Measurements from ENCODE around the gene SETD6.

SETD6 gene

DNA sequence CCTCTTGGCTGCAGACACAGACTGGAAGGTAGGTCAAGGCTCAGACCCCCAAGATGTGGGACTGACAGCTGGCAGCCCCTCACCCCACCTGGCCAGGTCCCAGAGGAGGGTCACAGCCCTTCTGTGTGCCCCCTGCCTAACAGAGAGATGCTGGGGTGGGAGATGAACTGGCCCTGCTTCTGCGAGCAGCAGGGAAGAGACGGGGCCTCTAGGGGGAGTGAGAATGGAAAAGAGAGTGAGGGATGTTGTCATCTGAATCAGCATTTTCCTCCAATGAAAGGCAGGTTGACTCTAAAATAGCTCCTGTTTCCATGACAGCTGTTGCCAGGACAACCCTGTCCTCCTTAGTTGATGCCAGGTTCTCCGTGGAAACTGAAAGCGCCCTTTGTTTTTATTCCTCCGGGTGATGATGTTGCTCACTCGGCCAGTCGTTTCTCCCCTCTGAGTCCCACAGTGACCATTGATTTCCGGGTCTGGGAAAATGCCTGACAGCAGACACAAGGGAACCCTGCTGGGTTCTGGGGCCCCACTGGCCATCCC is 20.3 kb upstream of the SETD6 start:
- peak; percentile 86 for DNase-seq

- no peak for DNase-seq
Observed at GRCh38 chr16:58495521-58496331, 19.6 kb upstream of the SETD6 start.

GRCh38 chr16:58497468-58497867 is 17.8 kb upstream of the SETD6 start:
- no peak for DNase-seq

GRCh38 chr16:58497935-58498334 is 17.4 kb upstream of the SETD6 start:
- no peak for DNase-seq

GRCh38 chr16:58498341-58499091 is 16.8 kb upstream of the SETD6 start:
- no peak for DNase-seq

- DNase-seq = no peak
Observed at GRCh38 chr16:58499092-58499511, 16.2 kb upstream of the SETD6 start.

- DNase-seq = peak; percentile 53
Observed at GRCh38 chr16:58499615-58500351, 15.5 kb upstream of the SETD6 start, which contains the start of gene NDRG4. NDRG4 (plus strand) TSS chr16:58500143; CDS start chr16:58500249, 106 bp downstream.

DNA sequence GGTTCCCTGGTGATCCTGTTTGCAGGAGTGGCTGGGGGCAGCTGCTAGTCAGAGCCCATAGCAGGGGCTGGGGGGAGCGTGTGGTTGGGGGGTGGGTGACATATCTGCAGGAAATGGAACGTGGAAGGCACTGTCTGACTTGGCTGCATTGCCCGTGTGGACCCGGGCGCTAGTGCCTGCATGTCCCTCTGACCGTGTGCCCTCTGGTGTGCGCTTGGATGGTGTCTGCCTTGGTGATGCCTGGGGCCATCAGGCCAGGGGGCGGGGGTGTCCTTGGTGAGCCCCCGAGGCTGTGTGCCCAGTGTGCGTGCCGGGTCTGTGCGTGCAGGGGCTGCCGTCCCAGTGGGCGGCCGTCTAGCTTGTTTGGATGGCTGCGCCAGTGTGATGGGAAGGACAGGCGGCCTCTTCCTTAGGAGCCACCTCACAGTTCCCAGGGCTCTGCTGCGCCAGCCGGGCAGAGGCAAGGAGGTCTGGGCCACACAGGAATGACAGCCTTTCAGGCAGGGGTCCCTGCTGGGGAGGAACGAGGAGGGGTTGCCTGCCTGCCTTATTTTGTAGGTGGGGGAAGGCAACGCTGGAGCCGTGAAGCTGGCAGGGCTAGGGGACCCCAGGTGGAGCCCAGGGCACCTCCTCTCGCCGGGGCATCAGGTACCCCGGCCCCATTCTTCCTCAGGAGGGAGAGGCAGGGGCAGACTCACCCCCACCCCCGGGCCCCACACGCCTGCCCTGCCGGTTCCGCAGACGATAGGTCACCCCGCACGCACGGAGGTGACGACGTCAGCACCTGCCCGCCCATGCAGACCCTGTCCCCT is 14.7 kb upstream of the SETD6 start:
- no peak for DNase-seq

DNA sequence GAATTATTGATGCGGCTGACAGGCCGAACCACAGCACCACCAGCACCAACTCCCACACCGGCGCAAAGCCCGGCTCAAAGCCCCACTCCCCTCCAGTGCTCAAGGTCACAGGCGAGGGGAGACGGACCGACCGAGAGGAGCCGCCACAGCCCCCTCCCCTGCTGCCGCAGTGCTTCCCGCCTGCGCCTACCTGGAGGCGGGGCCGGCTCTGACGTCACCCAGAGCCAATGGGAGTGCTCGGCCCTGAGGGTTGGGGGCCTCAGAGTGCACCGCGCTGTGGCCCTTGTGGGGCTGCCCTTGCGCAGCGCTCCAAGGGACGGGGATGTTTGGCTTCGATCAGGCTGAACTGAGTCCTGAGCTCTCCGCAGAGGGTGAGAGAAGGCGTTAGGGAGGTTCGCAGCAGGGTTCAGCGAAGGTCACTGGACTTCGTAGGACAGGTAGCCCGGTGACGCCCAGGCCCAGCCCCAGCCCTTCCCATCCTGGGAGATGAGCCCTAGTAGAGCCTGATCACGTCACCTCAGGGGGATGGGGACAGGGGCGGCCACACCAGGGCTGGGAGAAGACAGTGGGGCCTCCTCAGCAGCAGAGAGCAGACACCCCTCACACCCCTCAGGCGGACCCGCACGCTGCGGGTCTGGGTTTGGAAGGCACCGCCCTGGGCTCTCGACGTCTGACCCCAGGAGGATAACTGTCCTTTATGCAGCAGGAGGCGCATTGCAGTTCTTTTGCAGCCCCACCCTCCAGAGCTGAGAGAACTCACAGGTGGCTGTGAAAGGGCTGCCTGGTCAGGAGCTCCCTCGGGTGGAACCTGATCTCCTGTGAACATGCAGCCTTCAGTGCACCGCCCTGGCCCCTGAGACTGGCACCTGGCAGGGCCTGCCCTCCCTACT is 13.8 kb upstream of the SETD6 start:
- DNase-seq = peak; percentile 68

- DNase-seq = no peak
Observed at GRCh38 chr16:58502217-58502921, 12.9 kb upstream of the SETD6 start.

DNA sequence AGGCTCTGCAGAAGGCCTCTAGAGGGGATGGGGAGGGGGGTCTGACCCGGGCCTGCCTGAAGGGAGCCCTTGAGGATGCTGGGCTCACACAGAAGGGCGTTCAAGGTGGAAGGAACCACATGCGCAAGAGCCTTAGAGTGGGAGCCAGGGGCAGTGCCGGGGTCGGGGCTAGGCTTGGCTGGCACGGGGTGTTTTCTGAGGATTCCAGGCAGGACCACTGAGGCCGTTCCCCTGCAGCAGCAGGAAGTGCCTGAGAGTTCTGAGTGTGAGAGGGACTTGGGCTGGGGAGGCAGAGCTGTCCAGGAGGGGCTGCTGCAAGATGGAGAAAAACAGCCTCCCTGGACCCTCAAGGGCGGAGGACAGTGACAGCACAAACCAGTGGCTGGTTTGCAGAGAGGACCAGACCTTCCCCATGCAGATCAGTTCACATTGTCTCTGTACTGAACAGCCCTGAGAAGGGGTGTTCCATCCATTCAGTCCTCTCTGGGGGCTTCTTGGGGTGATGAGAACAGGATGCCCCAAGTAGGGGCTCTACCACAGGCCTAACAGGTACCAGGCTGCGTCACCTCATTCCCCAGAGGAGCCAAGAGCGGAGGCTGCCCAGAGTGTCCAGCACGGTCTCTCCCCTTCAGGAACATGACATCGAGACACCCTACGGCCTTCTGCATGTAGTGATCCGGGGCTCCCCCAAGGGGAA is 12.0 kb upstream of the SETD6 start:
- DNase-seq = no peak

DNA sequence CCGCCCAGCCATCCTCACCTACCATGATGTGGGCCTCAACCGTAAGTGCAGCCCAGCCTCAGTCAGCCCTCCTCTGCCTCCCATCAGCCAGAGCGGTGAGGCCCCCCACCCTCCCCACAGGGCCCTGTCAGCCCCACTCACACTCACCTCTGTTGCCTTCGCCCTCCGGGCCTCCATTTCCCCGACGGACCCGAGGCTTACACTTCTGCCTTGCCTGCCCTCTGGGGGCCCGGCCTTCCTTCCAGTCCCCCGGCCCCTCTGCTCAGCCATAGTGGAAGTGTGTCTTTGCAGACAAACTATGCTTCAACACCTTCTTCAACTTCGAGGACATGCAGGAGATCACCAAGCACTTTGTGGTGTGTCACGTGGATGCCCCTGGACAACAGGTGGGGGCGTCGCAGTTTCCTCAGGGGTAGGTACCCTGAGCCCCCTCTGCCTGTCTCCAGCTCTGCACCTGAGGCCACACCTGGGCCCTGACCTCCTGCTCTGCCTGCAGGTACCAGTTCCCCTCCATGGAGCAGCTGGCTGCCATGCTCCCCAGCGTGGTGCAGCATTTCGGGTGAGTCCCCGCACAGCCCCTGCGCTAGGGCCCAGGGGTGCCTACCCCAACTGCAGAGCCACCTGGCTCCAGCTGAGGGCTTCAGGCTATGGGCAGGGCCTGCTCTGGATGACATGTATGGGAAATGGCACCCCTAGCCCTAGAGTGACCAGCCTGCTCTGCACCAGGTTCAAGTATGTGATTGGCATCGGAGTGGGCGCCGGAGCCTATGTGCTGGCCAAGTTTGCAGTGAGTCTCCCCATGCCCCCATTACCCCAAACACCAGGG is 11.2 kb upstream of the SETD6 start:
- no peak for DNase-seq

DNA sequence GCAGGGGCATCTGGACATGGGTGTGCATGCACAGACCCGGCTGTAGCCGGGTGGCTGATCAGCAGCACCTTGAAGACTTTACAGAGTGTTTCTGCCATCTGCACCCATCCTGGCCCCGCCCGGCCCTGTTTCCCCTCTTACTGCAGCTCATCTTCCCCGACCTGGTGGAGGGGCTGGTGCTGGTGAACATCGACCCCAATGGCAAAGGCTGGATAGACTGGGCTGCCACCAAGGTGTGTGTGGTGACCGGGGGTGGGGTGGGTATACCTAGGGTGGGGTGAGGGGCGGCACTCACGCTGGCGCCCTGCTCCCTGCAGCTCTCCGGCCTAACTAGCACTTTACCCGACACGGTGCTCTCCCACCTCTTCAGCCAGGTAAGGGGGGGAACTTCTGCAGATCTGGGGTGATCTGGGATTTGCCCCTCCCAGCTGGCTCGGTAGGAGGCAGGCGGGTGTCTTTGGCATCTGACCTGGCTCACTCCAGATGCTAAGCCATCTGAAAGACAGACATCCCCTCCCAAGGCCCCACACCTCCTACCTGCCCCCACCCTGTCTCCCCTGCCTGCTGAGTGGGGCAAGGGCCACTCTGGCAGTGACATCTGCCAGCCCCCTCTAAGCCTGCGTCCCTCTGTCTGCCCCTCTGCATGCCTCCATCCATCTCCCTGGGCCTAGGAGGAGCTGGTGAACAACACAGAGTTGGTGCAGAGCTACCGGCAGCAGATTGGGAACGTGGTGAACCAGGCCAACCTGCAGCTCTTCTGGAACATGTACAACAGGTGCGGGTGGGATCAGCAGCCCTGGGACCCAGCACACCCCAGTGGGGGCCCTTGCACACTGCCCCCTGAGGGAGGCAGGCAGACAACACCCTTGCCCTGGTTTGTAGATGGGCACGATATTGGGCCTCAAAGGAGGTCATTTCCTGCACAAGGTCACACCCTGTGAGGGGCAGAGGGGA is 8.8 kb upstream of the SETD6 start:
- no peak for DNase-seq

DNA sequence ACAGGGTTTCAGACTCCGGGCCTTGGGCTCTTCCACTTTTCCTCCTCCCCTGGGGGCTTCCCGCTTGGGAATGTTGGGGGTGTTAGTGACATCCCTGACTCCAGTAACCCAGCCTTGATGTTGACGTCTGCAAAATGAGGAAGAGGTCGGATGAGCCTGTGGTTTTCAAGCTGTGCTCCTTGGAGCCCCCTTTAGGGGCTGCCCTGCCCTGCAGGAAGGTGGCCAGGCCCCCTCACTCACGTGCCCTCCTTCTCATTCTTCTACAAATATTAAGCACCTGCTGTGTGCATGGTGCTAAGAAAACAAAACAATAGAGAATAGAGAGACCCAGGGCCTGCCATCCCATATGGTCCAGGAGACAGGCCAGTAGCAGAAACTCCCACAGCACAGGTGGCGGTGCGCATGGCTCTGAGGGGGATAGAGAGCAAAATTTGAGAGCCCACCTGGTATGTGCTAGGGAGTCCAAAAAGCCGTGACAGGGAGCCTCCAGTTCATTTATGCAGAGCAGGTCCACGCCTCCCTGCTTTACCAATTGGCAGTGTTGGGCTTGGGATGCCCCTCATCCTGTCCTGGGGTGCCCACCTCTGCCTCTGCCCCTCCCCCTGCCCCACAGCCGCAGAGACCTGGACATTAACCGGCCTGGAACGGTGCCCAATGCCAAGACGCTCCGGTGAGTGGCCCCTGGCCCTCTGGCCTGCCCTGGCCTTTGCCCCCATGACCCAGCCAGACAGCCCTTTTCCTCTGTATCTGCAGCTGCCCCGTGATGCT is 7.9 kb upstream of the SETD6 start:
- no peak for DNase-seq

GRCh38 chr16:58507963-58508670 is 7.2 kb upstream of the SETD6 start:
- DNase-seq = no peak

DNA sequence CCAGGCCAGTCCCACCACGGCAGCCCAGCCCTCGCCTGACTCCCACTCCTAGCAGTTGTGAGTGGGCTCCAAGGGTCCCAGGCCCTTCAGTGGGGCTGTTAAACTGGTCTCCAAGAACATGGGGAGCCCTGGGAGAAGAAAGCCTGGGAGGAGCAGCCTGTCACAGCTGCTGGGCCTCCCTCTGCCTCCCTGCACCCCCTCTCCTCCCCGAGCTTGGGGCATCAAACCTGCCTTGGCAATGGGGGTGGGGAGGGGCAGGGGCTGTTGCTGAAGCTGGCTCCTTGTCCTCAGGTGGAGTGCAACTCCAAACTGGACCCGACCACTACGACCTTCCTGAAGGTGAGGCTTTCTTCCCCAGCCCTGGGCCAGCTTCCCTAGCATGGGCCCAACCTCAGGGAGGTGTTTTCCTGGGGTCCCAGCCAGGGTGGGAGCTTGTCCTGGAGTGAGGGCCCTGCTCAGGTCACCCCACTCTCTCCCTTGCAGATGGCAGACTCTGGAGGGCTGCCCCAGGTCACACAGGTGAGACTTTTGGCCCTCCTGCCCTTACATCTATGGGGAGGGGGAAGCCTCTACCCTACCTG is 6.6 kb upstream of the SETD6 start:
- no peak for DNase-seq
